ENCODE measurements around the gene TOP2A. TPM values are rescaled to one million over a fixed set of nuclear protein-coding genes. Genes with fewer than 3 reads are reported as not detected.

The TOP2A gene
- total RNA-seq, 3 donors from 2014 or later (not counting 1 experiment from before 2014, with no cell fraction given), result 2.0 to 6.4 (median 4.6) TPM

DNA sequence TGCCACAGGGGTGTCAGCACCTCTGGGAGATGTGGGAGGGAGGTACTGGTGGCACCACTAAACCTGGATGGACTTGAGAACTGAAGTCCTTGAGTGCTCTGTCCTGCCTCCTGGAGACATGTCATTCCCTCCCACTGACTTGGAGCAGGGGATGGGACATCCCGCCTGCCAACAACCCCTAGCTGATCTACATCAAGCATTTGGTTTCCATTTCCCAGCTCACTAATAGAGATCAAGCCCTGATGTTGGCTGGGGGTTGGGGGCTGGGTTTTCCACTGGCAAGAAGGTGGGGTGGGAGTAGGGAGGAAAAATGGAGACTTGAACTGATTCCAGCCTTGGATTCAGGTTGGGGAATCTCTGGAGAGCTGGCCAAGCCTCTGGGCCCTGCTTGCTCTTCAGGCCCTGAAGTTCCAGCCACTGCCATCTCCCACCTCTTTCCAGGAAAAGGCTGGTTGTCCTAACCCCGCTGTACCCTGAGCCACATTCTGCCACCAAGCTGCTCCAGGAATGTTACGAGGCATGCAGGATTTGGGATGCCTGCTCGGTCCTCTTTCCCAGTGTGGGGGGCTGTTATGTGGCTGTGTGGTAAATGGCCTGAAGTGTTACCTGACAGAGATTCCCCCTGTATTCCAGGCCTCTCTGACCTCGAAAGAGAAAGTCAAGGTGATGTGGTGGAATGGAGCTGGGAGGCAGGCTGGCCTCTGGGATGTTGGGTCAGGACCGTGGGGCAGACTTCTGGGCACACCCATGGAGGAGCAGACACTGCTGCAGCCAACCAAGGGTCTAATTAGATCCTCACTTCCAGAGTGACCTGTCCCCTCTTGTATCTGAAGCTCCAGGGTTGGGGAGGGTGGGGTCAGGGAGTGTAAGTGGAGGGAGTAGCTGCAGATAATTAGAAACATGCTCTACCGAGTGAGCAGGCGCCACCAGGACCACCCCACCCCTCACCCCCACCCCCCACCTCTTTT lies 42.2 kb upstream of the TOP2A start:
- peaks cover 0 to 2% of the 10 kb centered on the region in 2 donors for H3K27me3 Mint-ChIP-seq (ENCODE audit: low read depth in 2 of 2)
- Histone ChIP-seq H3K36me3 (ENCODE audit: control insufficient read depth, insufficient read depth, low read length) (peaks cover 5% of the 10 kb centered on the region), H3K4me1 (ENCODE audit: control insufficient read depth, insufficient read depth, low read length) (no peaks in the 10 kb centered on the region), H3K27ac (ENCODE audit: low read length) (no peak overlapping the region), H3K27me3 (ENCODE audit: control insufficient read depth, insufficient read depth, low read length) (no peaks in the 10 kb centered on the region), H3K9me3 (ENCODE audit: control insufficient read depth, insufficient read depth, low read length) (no peaks in the 10 kb centered on the region), H3K4me3 (ENCODE audit: low read length) (no peak overlapping the region)
- DNase-seq, result no peak
- no peak overlapping the region for H3K4me3 Mint-ChIP-seq
- intact Hi-C loops (cut with micrococcal nuclease), result no loop called here
- H3K27ac Mint-ChIP-seq, result no peak overlapping the region
- ATAC-seq, result no peak
- TF ChIP-seq, protein P1, sequence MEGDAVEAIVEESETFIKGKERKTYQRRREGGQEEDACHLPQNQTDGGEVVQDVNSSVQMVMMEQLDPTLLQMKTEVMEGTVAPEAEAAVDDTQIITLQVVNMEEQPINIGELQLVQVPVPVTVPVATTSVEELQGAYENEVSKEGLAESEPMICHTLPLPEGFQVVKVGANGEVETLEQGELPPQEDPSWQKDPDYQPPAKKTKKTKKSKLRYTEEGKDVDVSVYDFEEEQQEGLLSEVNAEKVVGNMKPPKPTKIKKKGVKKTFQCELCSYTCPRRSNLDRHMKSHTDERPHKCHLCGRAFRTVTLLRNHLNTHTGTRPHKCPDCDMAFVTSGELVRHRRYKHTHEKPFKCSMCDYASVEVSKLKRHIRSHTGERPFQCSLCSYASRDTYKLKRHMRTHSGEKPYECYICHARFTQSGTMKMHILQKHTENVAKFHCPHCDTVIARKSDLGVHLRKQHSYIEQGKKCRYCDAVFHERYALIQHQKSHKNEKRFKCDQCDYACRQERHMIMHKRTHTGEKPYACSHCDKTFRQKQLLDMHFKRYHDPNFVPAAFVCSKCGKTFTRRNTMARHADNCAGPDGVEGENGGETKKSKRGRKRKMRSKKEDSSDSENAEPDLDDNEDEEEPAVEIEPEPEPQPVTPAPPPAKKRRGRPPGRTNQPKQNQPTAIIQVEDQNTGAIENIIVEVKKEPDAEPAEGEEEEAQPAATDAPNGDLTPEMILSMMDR (IDR thresholded peaks at IDR 0.05), result no peak
- WGBS (ENCODE audit: insufficient coverage), result 90% methylated on average over 5 of the region's 8 CpGs
- no peaks in the 10 kb centered on the region for H3K36me3 Mint-ChIP-seq
- no peaks in the 10 kb centered on the region for H3K4me1 Mint-ChIP-seq
- no peaks in the 10 kb centered on the region for H3K9me3 Mint-ChIP-seq

DNA sequence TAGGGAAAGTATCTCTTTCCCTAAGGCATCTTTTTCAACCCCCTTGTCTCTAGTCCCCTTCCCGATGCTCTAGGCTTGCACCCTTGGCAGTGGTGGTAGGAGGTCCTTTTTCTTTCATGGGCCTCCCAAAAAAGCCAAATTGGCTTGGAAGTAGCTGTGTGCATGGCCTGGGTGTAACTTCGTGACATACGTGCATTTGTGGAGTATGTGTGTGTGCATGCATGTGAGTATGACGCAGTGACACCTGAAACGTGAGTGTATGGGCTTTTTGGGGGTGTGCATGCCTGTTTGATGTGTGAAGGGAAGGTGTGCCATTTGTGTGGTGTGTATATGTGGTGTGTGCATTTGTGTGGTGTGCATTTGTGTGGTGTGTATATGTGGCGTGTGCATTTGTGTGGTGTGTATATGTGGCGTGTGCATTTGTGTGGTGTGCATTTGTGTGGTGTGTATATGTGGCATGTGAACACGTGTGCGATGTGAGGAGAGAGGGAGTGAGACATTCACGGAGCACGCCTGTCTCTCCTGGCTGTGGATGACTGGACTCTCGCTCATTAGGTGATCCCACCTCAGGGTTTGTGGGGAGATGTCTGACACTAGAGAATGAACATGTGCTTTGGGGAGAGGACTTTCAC lies 41.3 kb upstream of the TOP2A start:
- intact Hi-C loops (cut with micrococcal nuclease), result no loop called here
- 96% methylated on average over 12 of the region's 12 CpGs for WGBS (ENCODE audit: insufficient coverage)
- H3K27ac Mint-ChIP-seq, result no peak overlapping the region
- H3K9me3 ChIP-seq (ENCODE audit: control insufficient read depth, insufficient read depth, low read length), result no peaks in the 10 kb centered on the region
- no peaks in the 10 kb centered on the region for H3K4me1 ChIP-seq (ENCODE audit: control insufficient read depth, insufficient read depth, low read length)
- H3K4me3 ChIP-seq (ENCODE audit: low read length), result no peak overlapping the region
- TF ChIP-seq, protein P1 (IDR thresholded peaks at IDR 0.05), result no peak
- no peaks in the 10 kb centered on the region for H3K27me3 ChIP-seq (ENCODE audit: control insufficient read depth, insufficient read depth, low read length)
- H3K36me3 ChIP-seq (ENCODE audit: control insufficient read depth, insufficient read depth, low read length), result peaks cover 8% of the 10 kb centered on the region
- no peak overlapping the region for H3K27ac ChIP-seq (ENCODE audit: low read length)
- no peaks in the 10 kb centered on the region for H3K27me3 Mint-ChIP-seq (ENCODE audit: low read depth in 2 of 2)
- ATAC-seq (no peak), DNase-seq (no peak)
- no peaks in the 10 kb centered on the region for H3K9me3 Mint-ChIP-seq
- H3K4me1 Mint-ChIP-seq, result no peaks in the 10 kb centered on the region
- H3K36me3 Mint-ChIP-seq, result no peaks in the 10 kb centered on the region
- H3K4me3 Mint-ChIP-seq, result no peak overlapping the region

GRCh38 chr17:40457964-40458791 lies 40.5 kb upstream of the TOP2A start:
- Mint-ChIP-seq H3K4me3 (no peak overlapping the region), H3K4me1 (no peaks in the 10 kb centered on the region), H3K27ac (no peak overlapping the region), H3K27me3 (ENCODE audit: low read depth in 2 of 2) (no peaks in the 10 kb centered on the region), H3K36me3 (no peaks in the 10 kb centered on the region), H3K9me3 (no peaks in the 10 kb centered on the region)
- TF ChIP-seq, protein P1 (IDR thresholded peaks at IDR 0.05), result no peak
- Histone ChIP-seq H3K9me3 (ENCODE audit: control insufficient read depth, insufficient read depth, low read length) (no peaks in the 10 kb centered on the region), H3K36me3 (ENCODE audit: control insufficient read depth, insufficient read depth, low read length) (peaks cover 8% of the 10 kb centered on the region), H3K27ac (ENCODE audit: low read length) (no peak overlapping the region), H3K4me1 (ENCODE audit: control insufficient read depth, insufficient read depth, low read length) (no peaks in the 10 kb centered on the region), H3K27me3 (ENCODE audit: control insufficient read depth, insufficient read depth, low read length) (no peaks in the 10 kb centered on the region), H3K4me3 (ENCODE audit: low read length) (no peak overlapping the region)
- ATAC-seq (no peak), DNase-seq (no peak)
- 89% methylated on average over 16 of the region's 16 CpGs for WGBS (ENCODE audit: insufficient coverage)
- intact Hi-C loops (cut with micrococcal nuclease), result no loop called here

Measured in natural killer cell (primary cell).